HepG2 (cell line): Measurements from ENCODE around the gene SCRN3. TPM values are rescaled to one million over a fixed set of nuclear protein-coding genes. Genes with fewer than 3 reads are reported as not detected.

Experiments used
- ATAC-seq: fragments of 200-7000 bp; cut with Tn5 transposase; 3 replicates; pipeline ENCODE4 v1.9.1; 2020; ENCODE audit warnings: mild to moderate bottlenecking, moderate library complexity
- BruUV-seq: library from RNA; stranded (reverse); fragments of 400-500 nt; replicated peaks from 2 replicates; lab custom pipeline; 2021; lab: Mats Ljungman, UMichigan
- CTCF ChIA-PET: fragments of 300-600 bp; formaldehyde crosslinking; extraction: SDS; loops from one replicate; lab custom pipeline; 2021; ENCODE audit warnings: low total read pairs, inconsistent platforms, low intra/inter-chr PET ratio; lab: Yijun Ruan, JAX
- POLR2A ChIA-PET: fragments of 350-600 bp; sonication (Branson Sonifier 250); formaldehyde crosslinking; loops from one replicate; lab custom pipeline; 2020; ENCODE audit warnings: antibody characterized with exemption, inconsistent platforms; lab: Yijun Ruan, JAX
- DNase-seq: peaks from one replicate; pipeline ENCODE4 v3.0.0-alpha.2; 2015; ENCODE audit warnings: low spot score
- FAIRE-seq: peaks from 3 replicates; lab custom pipeline; 2011; peaks lifted over from hg19 to GRCh38; lab: Jason Lieb, UNC
- H2AFZ ChIP-seq: one replicate; pipeline ENCODE4 v1.6.1; 2011; ENCODE audit warnings: low read length, inconsistent platforms
- H3K27ac ChIP-seq: fragments of 300-600 bp; 3 replicates; pipeline ENCODE4 v1.8.0; 2011; ENCODE audit warnings: mixed run types, mild to moderate bottlenecking, mixed read lengths, low read length, inconsistent platforms; ENCODE audit not compliant: insufficient read depth; ENCODE audit errors: extremely low read length
- H3K27me3 ChIP-seq, 2 experiments: fragments of 200-600 bp in 1 of 2; 2 replicates in 1 of 2; 3 replicates in 1 of 2; pipeline versions ENCODE4 v1.6.0 to v1.8.0; 2011; ENCODE audit warnings: low read length in 2 of 2, mild to moderate bottlenecking in 2 of 2, moderate library complexity in 2 of 2, inconsistent platforms in 1 of 2; ENCODE audit not compliant: insufficient read depth in 2 of 2, control insufficient read depth in 1 of 2
- H3K36me3 ChIP-seq, 2 experiments: fragments of 200-600 bp in 1 of 2; replicated peaks in 1 of 2; 2 replicates in 1 of 2; 3 replicates in 1 of 2; pipeline versions ENCODE4 v1.5.1 to v1.8.0; 2011; ENCODE audit warnings: low read length in 2 of 2, inconsistent platforms in 1 of 2; ENCODE audit not compliant: insufficient read depth in 2 of 2, control insufficient read depth in 1 of 2
- H3K4me1 ChIP-seq: 2 replicates; pipeline ENCODE4 v1.5.1; 2012; ENCODE audit warnings: low read length, inconsistent platforms; ENCODE audit not compliant: insufficient read depth
- H3K4me2 ChIP-seq: 2 replicates; pipeline ENCODE4 v1.6.0; 2011; ENCODE audit warnings: low read depth, low read length, inconsistent platforms
- H3K4me3 ChIP-seq, 3 experiments: fragments of 200-600 bp in 1 of 3; sonication (generic), shearing (Covaris generic) in 1 of 3; replicated peaks in 1 of 3; 2 replicates each; pipeline ENCODE4 v1.5.1; 2011 to 2016; ENCODE audit warnings: low read length in 3 of 3, inconsistent platforms in 2 of 3, low read depth in 2 of 3, mild to moderate bottlenecking in 2 of 3, control low read depth in 1 of 3, mixed read lengths in 1 of 3; ENCODE audit not compliant: insufficient read depth in 1 of 3
- H3K79me2 ChIP-seq: one replicate; pipeline ENCODE4 v1.6.1; 2011; ENCODE audit warnings: low read length, inconsistent platforms; ENCODE audit not compliant: insufficient read depth
- H3K9ac ChIP-seq: 2 replicates; pipeline ENCODE4 v1.6.0; 2011; ENCODE audit warnings: mild to moderate bottlenecking, low read depth, low read length, inconsistent platforms; ENCODE audit not compliant: insufficient read depth
- H3K9me3 ChIP-seq: 2 replicates; pipeline ENCODE4 v1.5.1; 2012; ENCODE audit warnings: mild to moderate bottlenecking, low read length
- H4K20me1 ChIP-seq: 2 replicates; pipeline ENCODE4 v1.6.0; 2011; ENCODE audit warnings: inconsistent platforms, mild to moderate bottlenecking, low read length, moderate library complexity; ENCODE audit not compliant: insufficient read depth
- HOXA3 ChIP-seq: sonication (generic); formaldehyde crosslinking; IDR thresholded peaks from 2 replicates; pipeline ENCODE4 v1.5.0; 2020; ENCODE audit warnings: missing genetic modification reagents
- IRX3 ChIP-seq: sonication (generic); formaldehyde crosslinking; IDR thresholded peaks from 2 replicates; pipeline ENCODE4 v1.8.1; 2023; ENCODE audit warnings: mild to moderate bottlenecking, low read depth, missing genetic modification reagents, borderline replicate concordance
- PAWR ChIP-seq: sonication (generic); formaldehyde crosslinking; IDR thresholded peaks from 2 replicates; pipeline ENCODE4 v1.4.0; 2020; ENCODE audit warnings: missing genetic modification reagents, mild to moderate bottlenecking, borderline replicate concordance
- ZEB1 ChIP-seq: IDR thresholded peaks from 2 replicates; pipeline ENCODE4 v1.6.1; 2012; ENCODE audit warnings: mild to moderate bottlenecking, low read depth, inconsistent platforms; ENCODE audit not compliant: insufficient replicate concordance
- ZNF562 ChIP-seq: sonication (generic); formaldehyde crosslinking; IDR thresholded peaks from 2 replicates; pipeline ENCODE4 v1.8.0; 2022; ENCODE audit warnings: missing genetic modification reagents, borderline replicate concordance
- ZNF607 ChIP-seq: sonication (generic); formaldehyde crosslinking; IDR thresholded peaks from 2 replicates; pipeline ENCODE4 v1.5.1; 2020; ENCODE audit warnings: missing genetic modification reagents, mild to moderate bottlenecking, borderline replicate concordance
- ZNF720 ChIP-seq: sonication (generic); formaldehyde crosslinking; IDR thresholded peaks from 2 replicates; pipeline ENCODE4 v1.4.0; 2020; ENCODE audit warnings: missing genetic modification reagents
- ZSCAN20 ChIP-seq: sonication (generic); formaldehyde crosslinking; IDR thresholded peaks from 2 replicates; pipeline ENCODE4 v1.4.0; 2020; ENCODE audit warnings: missing genetic modification reagents, mild to moderate bottlenecking, borderline replicate concordance
- WGBS: methylation state at CpG from one replicate; pipeline ENCODE4 v1.1.6; 2017; ENCODE audit warnings: low lambda C conversion rate; 5-methylcytosine and 5-hydroxymethylcytosine counted together
- in situ Hi-C: cut with HindIII; loops from 2 replicates; pipeline ENCODE4 v1.10.0; 2017; ENCODE audit warnings: low pct_unique_long_range_greater_than_20kb; ENCODE audit not compliant: extremely low pct_ligation_motif_present
- intact Hi-C: fragments of 100-400 bp; cut with micrococcal nuclease; formaldehyde crosslinking; loops from one replicate; pipeline ENCODE4 v1.10.0; 2022; ENCODE audit not compliant: unreplicated experiment
- polyA plus RNA-seq, 8 experiments: library from polyadenylated mRNA; depleted of rRNA in 3 of 8; stranded (reverse) in 7 of 8; unstranded in 1 of 8; fragments of >200 nt; fragmentation: Illumina TruSeq in 4 of 8; extraction: Trizol in 4 of 8; gene quantifications; 2 replicates each; pipeline versions ENCODE4 v1.2.1 to v1.2.3, GENCODE V29; 2011 to 2016; ENCODE audit warnings: low read depth in 4 of 8, missing spikeins in 1 of 8, mixed read lengths in 1 of 8; ENCODE audit not compliant: insufficient read depth in 1 of 8
- total RNA-seq, 5 experiments: library from RNA; depleted of rRNA; stranded (reverse); fragments of >200 nt; fragmentation: Illumina TruSeq; extraction: Trizol; gene quantifications; 2 replicates each; pipeline ENCODE4 v1.2.3, GENCODE V29; 2016; ENCODE audit warnings: low read depth in 1 of 5
- TF ChIP-seq, protein P1 (sequence below): sonication (generic); formaldehyde crosslinking; IDR thresholded peaks from 2 replicates; pipeline ENCODE4 v1.5.0; 2020; ENCODE audit warnings: missing genetic modification reagents
- TF ChIP-seq, protein P2 (sequence below), 2 experiments: fragments of 450-650 bp in 1 of 2; sonication (generic) in 1 of 2; formaldehyde crosslinking in 1 of 2; IDR thresholded peaks; 2 replicates each; pipeline versions ENCODE4 v1.6.1 to v1.8.0; 2016 to 2022; ENCODE audit warnings: antibody characterized with exemption in 1 of 2, mild to moderate bottlenecking in 1 of 2, missing genetic modification reagents in 1 of 2
- TF ChIP-seq, protein P3 (sequence below): sonication (generic); formaldehyde crosslinking; IDR thresholded peaks from 2 replicates; pipeline ENCODE4 v1.4.0; 2020; ENCODE audit warnings: missing genetic modification reagents, borderline replicate concordance

Gene SCRN3
- total and polyA plus RNA-seq, 2 of the 13 experiments (the other 11 are each of a cell fraction or from before 2014, with no cell fraction given), result 6.6 to 11.3 TPM

DNA sequence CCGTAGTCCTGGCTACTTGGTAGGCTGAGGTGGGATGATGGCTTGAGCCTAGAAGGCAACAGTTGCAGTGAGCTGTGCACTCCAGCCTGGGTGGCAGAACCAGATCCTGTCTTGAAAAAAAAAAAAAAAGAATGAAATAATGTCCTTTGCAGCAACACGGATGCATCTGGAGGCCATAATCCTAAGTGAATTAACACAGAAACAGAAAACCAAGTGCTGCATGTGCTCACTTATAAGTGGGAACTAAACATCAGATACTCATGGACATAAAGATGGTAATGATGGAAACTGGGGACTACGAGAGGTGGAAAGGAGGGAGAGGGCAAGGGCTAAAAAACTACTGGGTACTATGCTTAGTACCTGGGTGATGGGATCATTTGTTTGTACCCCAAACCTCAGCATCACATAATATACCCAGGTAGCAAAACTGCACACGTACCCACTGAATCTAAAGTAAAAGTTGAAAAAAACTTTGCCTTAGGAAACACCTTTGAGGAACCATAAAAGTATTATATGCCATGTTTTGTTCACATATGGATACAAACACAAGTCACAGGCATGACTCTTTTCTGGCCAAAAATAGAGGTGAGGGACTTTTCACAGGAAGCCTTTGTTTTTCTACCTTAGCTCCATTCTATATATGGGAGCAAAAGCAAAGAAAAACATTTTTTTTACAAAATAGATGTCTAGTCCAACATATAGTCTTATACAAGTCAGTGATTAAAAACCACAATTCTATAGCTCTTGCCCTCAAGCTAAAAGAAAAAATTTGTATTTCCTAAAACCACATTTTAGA is 54.7 kb downstream of the SCRN3 start:
- WGBS, result 54% methylated on average over 4 of the region's 4 CpGs
- Histone ChIP-seq H3K4me1 (no peaks in the 10 kb centered on the region), H3K79me2 (no peaks in the 10 kb centered on the region), H3K9me3 (no peaks in the 10 kb centered on the region), H3K4me2 (no peak overlapping the region), H4K20me1 (no peaks in the 10 kb centered on the region), H3K27ac (no peak overlapping the region), H3K27me3 (no peaks in the 10 kb centered on the region; a peak in 1 of 5 replicates), H3K9ac (no peak overlapping the region), H3K36me3 (no peaks in the 10 kb centered on the region), H2AFZ (no peak overlapping the region), H3K4me3 (no peak overlapping the region)
- DNase-seq, result no peak
- CTCF ChIA-PET, result no interaction called here
- POLR2A ChIA-PET, result no interaction called here
- BruUV-seq, result no TSS peak
- in situ Hi-C loops, result no loop called here
- intact Hi-C loops, result no loop called here
- no peak for ATAC-seq
- no peak for FAIRE-seq
- TF ChIP-seq ZNF607 (CRISPR knock-in tag), result no peak
- no peak for TF ChIP-seq ZNF720 (CRISPR knock-in tag)
- TF ChIP-seq, protein P1, sequence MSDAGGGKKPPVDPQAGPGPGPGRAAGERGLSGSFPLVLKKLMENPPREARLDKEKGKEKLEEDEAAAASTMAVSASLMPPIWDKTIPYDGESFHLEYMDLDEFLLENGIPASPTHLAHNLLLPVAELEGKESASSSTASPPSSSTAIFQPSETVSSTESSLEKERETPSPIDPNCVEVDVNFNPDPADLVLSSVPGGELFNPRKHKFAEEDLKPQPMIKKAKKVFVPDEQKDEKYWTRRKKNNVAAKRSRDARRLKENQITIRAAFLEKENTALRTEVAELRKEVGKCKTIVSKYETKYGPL, result no peak
- no peak for TF ChIP-seq ZEB1
- TF ChIP-seq, protein P2, sequence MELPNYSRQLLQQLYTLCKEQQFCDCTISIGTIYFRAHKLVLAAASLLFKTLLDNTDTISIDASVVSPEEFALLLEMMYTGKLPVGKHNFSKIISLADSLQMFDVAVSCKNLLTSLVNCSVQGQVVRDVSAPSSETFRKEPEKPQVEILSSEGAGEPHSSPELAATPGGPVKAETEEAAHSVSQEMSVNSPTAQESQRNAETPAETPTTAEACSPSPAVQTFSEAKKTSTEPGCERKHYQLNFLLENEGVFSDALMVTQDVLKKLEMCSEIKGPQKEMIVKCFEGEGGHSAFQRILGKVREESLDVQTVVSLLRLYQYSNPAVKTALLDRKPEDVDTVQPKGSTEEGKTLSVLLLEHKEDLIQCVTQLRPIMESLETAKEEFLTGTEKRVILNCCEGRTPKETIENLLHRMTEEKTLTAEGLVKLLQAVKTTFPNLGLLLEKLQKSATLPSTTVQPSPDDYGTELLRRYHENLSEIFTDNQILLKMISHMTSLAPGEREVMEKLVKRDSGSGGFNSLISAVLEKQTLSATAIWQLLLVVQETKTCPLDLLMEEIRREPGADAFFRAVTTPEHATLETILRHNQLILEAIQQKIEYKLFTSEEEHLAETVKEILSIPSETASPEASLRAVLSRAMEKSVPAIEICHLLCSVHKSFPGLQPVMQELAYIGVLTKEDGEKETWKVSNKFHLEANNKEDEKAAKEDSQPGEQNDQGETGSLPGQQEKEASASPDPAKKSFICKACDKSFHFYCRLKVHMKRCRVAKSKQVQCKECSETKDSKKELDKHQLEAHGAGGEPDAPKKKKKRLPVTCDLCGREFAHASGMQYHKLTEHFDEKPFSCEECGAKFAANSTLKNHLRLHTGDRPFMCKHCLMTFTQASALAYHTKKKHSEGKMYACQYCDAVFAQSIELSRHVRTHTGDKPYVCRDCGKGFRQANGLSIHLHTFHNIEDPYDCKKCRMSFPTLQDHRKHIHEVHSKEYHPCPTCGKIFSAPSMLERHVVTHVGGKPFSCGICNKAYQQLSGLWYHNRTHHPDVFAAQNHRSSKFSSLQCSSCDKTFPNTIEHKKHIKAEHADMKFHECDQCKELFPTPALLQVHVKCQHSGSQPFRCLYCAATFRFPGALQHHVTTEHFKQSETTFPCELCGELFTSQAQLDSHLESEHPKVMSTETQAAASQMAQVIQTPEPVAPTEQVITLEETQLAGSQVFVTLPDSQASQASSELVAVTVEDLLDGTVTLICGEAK (IDR thresholded peaks at IDR 0.05), result no peak
- TF ChIP-seq, protein P2 (CRISPR knock-in tag; IDR thresholded peaks at IDR 0.05), result no peak
- no peak for TF ChIP-seq ZSCAN20
- no peak for TF ChIP-seq PAWR (CRISPR knock-in tag)
- no peak for TF ChIP-seq IRX3 (CRISPR knock-in tag)
- TF ChIP-seq HOXA3 (CRISPR knock-in tag), result no peak
- TF ChIP-seq, protein P3, sequence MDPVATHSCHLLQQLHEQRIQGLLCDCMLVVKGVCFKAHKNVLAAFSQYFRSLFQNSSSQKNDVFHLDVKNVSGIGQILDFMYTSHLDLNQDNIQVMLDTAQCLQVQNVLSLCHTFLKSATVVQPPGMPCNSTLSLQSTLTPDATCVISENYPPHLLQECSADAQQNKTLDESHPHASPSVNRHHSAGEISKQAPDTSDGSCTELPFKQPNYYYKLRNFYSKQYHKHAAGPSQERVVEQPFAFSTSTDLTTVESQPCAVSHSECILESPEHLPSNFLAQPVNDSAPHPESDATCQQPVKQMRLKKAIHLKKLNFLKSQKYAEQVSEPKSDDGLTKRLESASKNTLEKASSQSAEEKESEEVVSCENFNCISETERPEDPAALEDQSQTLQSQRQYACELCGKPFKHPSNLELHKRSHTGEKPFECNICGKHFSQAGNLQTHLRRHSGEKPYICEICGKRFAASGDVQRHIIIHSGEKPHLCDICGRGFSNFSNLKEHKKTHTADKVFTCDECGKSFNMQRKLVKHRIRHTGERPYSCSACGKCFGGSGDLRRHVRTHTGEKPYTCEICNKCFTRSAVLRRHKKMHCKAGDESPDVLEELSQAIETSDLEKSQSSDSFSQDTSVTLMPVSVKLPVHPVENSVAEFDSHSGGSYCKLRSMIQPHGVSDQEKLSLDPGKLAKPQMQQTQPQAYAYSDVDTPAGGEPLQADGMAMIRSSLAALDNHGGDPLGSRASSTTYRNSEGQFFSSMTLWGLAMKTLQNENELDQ (CRISPR knock-in tag), result no peak
- TF ChIP-seq ZNF562 (CRISPR knock-in tag), result no peak
